H1 (cell line): ENCODE data around the gene TIAL1. TPM values are rescaled to one million over a fixed set of nuclear protein-coding genes. Genes with fewer than 3 reads are reported as not detected.

Experiments used
- CTCF ChIA-PET: fragments of 300-600 bp; sonication (Branson Sonifier 250); formaldehyde crosslinking; loops from one replicate; lab custom pipeline; 2021; ENCODE audit not compliant: partially characterized antibody; lab: Charles Lee
- POLR2A ChIA-PET: fragments of 300-600 bp; sonication (Branson Sonifier 250); formaldehyde crosslinking; loops from one replicate; lab custom pipeline; 2021; ENCODE audit warnings: inconsistent platforms; ENCODE audit not compliant: partially characterized antibody; lab: Charles Lee
- DNase-seq, 2 experiments: peaks; one replicate each; pipeline versions ENCODE4 v3.0.0 to v3.0.0-alpha.2; 2010 to 2022; ENCODE audit warnings: low spot score in 2 of 2, low read depth in 1 of 2, mixed read lengths in 1 of 2
- FAIRE-seq: peaks from 2 replicates; lab custom pipeline; 2011; peaks lifted over from hg19 to GRCh38; lab: Jason Lieb, UNC
- H2AFZ ChIP-seq: 2 replicates; pipeline ENCODE4 v1.8.1; 2012; ENCODE audit warnings: low read length, inconsistent platforms
- H2AK5ac ChIP-seq: 2 replicates; pipeline ENCODE4 v1.6.1; 2013; ENCODE audit warnings: low read depth, low read length
- H2BK120ac ChIP-seq: replicated peaks from 2 replicates; pipeline ENCODE3; 2013; ENCODE audit warnings: low read depth, low read length, inconsistent platforms
- H2BK12ac ChIP-seq: 2 replicates; pipeline ENCODE4 v1.6.1; 2013; ENCODE audit warnings: low read depth, low read length
- H2BK15ac ChIP-seq: 2 replicates; pipeline ENCODE4 v1.6.1; 2013; ENCODE audit warnings: low read length
- H2BK20ac ChIP-seq: 2 replicates; pipeline ENCODE4 v1.6.1; 2013; ENCODE audit warnings: low read length
- H2BK5ac ChIP-seq: 2 replicates; pipeline ENCODE4 v1.6.1; 2013; ENCODE audit warnings: low read depth, low read length
- H3K14ac ChIP-seq: 2 replicates; pipeline ENCODE4 v1.6.1; 2013; ENCODE audit warnings: inconsistent platforms; ENCODE audit not compliant: insufficient read length
- H3K18ac ChIP-seq: 2 replicates; pipeline ENCODE4 v1.6.1; 2013; ENCODE audit warnings: low read length; ENCODE audit errors: extremely low read depth
- H3K23ac ChIP-seq: 2 replicates; pipeline ENCODE4 v1.6.1; 2013; ENCODE audit warnings: inconsistent platforms; ENCODE audit not compliant: insufficient read length
- H3K23me2 ChIP-seq: 2 replicates; pipeline ENCODE4 v1.6.1; 2013; ENCODE audit warnings: low read depth, low read length
- H3K27ac ChIP-seq: 2 replicates; pipeline ENCODE4 v1.6.1; 2011; ENCODE audit warnings: low read depth, low read length, inconsistent platforms
- H3K27me3 ChIP-seq, 4 experiments: replicated peaks in 1 of 4; 1 replicate in 1 of 4; 2 replicates in 3 of 4; pipeline versions ENCODE4 v1.6.1 to v1.8.1; 2011 to 2013; ENCODE audit warnings: low read length in 3 of 4, mild to moderate bottlenecking in 3 of 4, inconsistent platforms in 2 of 4, mixed read lengths in 2 of 4, moderate library complexity in 1 of 4; ENCODE audit not compliant: control insufficient read depth in 3 of 4, insufficient read depth in 3 of 4; ENCODE audit errors: extremely low read depth in 1 of 4
- H3K36me3 ChIP-seq, 4 experiments: 2 replicates each; pipeline versions ENCODE4 v1.6.1 to v1.8.1; 2011 to 2013; ENCODE audit warnings: mild to moderate bottlenecking in 4 of 4, low read length in 3 of 4, moderate library complexity in 2 of 4, control low read depth in 1 of 4, inconsistent platforms in 1 of 4; ENCODE audit not compliant: insufficient read depth in 4 of 4, control insufficient read depth in 2 of 4
- H3K4ac ChIP-seq: replicated peaks from 2 replicates; pipeline ENCODE3; 2013; ENCODE audit warnings: low read length, low read depth, mixed read lengths, inconsistent platforms; ENCODE audit not compliant: insufficient read length
- H3K4me1 ChIP-seq, 4 experiments: replicated peaks in 1 of 4; 1 replicate in 1 of 4; 2 replicates in 3 of 4; pipeline versions ENCODE4 v1.6.1 to v1.8.1; 2011 to 2013; ENCODE audit warnings: low read length in 3 of 4, inconsistent platforms in 2 of 4, mixed read lengths in 1 of 4; ENCODE audit not compliant: insufficient read depth in 4 of 4, control insufficient read depth in 3 of 4
- H3K4me2 ChIP-seq, 2 experiments: 2 replicates each; pipeline versions ENCODE4 v1.6.1 to v1.8.1; 2011 to 2013; ENCODE audit warnings: low read depth in 2 of 2, low read length in 2 of 2, control low read depth in 1 of 2, inconsistent platforms in 1 of 2, mild to moderate bottlenecking in 1 of 2; ENCODE audit not compliant: insufficient read depth in 1 of 2
- H3K4me3 ChIP-seq, 4 experiments: fragments of 200-600, 300-600 bp in 1 of 4; sonication (generic), shearing (Covaris generic), sonication (Bioruptor Twin) in 1 of 4; 2 replicates each; pipeline versions ENCODE4 v1.5.1 to v1.8.1; 2011 to 2016; ENCODE audit warnings: low read length in 4 of 4, low read depth in 3 of 4, control low read depth in 2 of 4, inconsistent platforms in 2 of 4, mild to moderate bottlenecking in 2 of 4, mixed read lengths in 1 of 4, moderate library complexity in 1 of 4; ENCODE audit not compliant: insufficient read depth in 2 of 4; ENCODE audit errors: extremely low read depth in 1 of 4
- H3K56ac ChIP-seq: replicated peaks from 2 replicates; pipeline ENCODE3; 2013; ENCODE audit warnings: low read depth, mild to moderate bottlenecking, mixed read lengths, low read length, inconsistent platforms; ENCODE audit not compliant: insufficient read length
- H3K79me1 ChIP-seq: 2 replicates; pipeline ENCODE4 v1.6.1; 2013; ENCODE audit warnings: low read depth, low read length, control low read depth
- H3K79me2 ChIP-seq, 2 experiments: 2 replicates each; pipeline versions ENCODE4 v1.6.1 to v1.8.1; 2012 to 2013; ENCODE audit warnings: low read length in 2 of 2, mild to moderate bottlenecking in 2 of 2, inconsistent platforms in 1 of 2; ENCODE audit not compliant: insufficient read depth in 2 of 2, control insufficient read depth in 1 of 2
- H3K9ac ChIP-seq, 4 experiments: replicated peaks in 1 of 4; 1 replicate in 1 of 4; 2 replicates in 3 of 4; pipeline versions ENCODE4 v1.6.1 to v1.8.1; 2011 to 2013; ENCODE audit warnings: low read depth in 3 of 4, low read length in 3 of 4, control low read depth in 2 of 4, mild to moderate bottlenecking in 2 of 4, moderate library complexity in 2 of 4, inconsistent platforms in 1 of 4; ENCODE audit errors: extremely low read depth in 1 of 4
- H3K9me3 ChIP-seq, 2 experiments: 2 replicates each; pipeline versions ENCODE4 v1.6.1 to v1.8.1; 2012 to 2013; ENCODE audit warnings: mild to moderate bottlenecking in 2 of 2, moderate library complexity in 2 of 2, control low read depth in 1 of 2, inconsistent platforms in 1 of 2, low read depth in 1 of 2, low read length in 1 of 2, mixed read lengths in 1 of 2; ENCODE audit not compliant: insufficient read depth in 2 of 2
- H4K20me1 ChIP-seq, 2 experiments: replicated peaks in 1 of 2; 2 replicates each; pipeline versions ENCODE3 to v1.8.1; 2011 to 2013; ENCODE audit warnings: inconsistent platforms in 2 of 2, low read length in 2 of 2, mild to moderate bottlenecking in 1 of 2; ENCODE audit not compliant: insufficient read depth in 2 of 2, control insufficient read depth in 1 of 2
- H4K5ac ChIP-seq: 2 replicates; pipeline ENCODE4 v1.6.1; 2013; ENCODE audit warnings: low read length, low read depth, mixed read lengths, inconsistent platforms; ENCODE audit not compliant: insufficient read length
- H4K8ac ChIP-seq: 2 replicates; pipeline ENCODE4 v1.8.0; 2013; ENCODE audit warnings: mild to moderate bottlenecking, moderate library complexity, low read length, inconsistent platforms; ENCODE audit not compliant: insufficient read depth; ENCODE audit errors: extremely low read depth
- H4K91ac ChIP-seq: replicated peaks from 2 replicates; pipeline ENCODE3; 2013; ENCODE audit warnings: low read length, mixed read lengths, inconsistent platforms; ENCODE audit not compliant: insufficient read length
- BACH1 ChIP-seq: IDR thresholded peaks from 2 replicates; pipeline ENCODE4 v1.6.1; 2012; ENCODE audit warnings: low read length, improper control_type of control experiment
- FOSL1 ChIP-seq: IDR thresholded peaks from 2 replicates; pipeline ENCODE4 v1.6.1; 2011; ENCODE audit warnings: mild to moderate bottlenecking, low read depth, low read length, moderate library complexity; ENCODE audit not compliant: insufficient read depth
- HDAC6 ChIP-seq: IDR thresholded peaks from one replicate; pipeline ENCODE4 v1.7.1; 2012; ENCODE audit warnings: low read depth, mild to moderate bottlenecking, inconsistent platforms, low read length, moderate library complexity
- NRF1 ChIP-seq: IDR thresholded peaks from 2 replicates; pipeline ENCODE4 v1.6.1; 2011; ENCODE audit warnings: mild to moderate bottlenecking, low read depth, low read length, improper control_type of control experiment
- POU5F1 ChIP-seq: IDR thresholded peaks from 2 replicates; pipeline ENCODE4 v1.6.1; 2011; ENCODE audit warnings: low read depth, mild to moderate bottlenecking, low read length, moderate library complexity
- SAP30 ChIP-seq: fragments of 300-600 bp; sonication (generic); IDR thresholded peaks from 2 replicates; pipeline ENCODE4 v1.7.1; 2012; ENCODE audit warnings: low read length, moderate library complexity, mild to moderate bottlenecking, inconsistent platforms; ENCODE audit not compliant: insufficient read depth, insufficient replicate concordance
- SIN3A ChIP-seq, 2 experiments: IDR thresholded peaks in 1 of 2; conservative IDR thresholded peaks in 1 of 2; 2 replicates each; pipeline ENCODE4 v1.6.1; 2011 to 2012; ENCODE audit warnings: low read length in 2 of 2, improper control_type of control experiment in 1 of 2, low read depth in 1 of 2, mild to moderate bottlenecking in 1 of 2
- SRF ChIP-seq: IDR thresholded peaks from 2 replicates; pipeline ENCODE4 v1.6.1; 2011; ENCODE audit warnings: mild to moderate bottlenecking, low read depth, low read length, moderate library complexity
- WGBS, 2 experiments: shearing (Covaris generic) in 1 of 2; methylation state at CpG; one replicate each; pipeline versions ENCODE4 v1.1.6 to v1.1.7; 2013 to 2015; ENCODE audit warnings: low lambda C conversion rate in 2 of 2, mixed read lengths in 2 of 2, inconsistent platforms in 1 of 2, low coverage in 1 of 2, missing lambda C conversion rate in 1 of 2; ENCODE audit not compliant: insufficient replicate concordance in 2 of 2, insufficient coverage in 1 of 2, insufficient read length in 1 of 2; ENCODE audit errors: extremely low coverage in 1 of 2, missing lambda C conversion rate in 1 of 2; 5-methylcytosine and 5-hydroxymethylcytosine counted together
- polyA plus RNA-seq, 7 experiments: library from polyadenylated mRNA; depleted of rRNA in 3 of 7; stranded (reverse) in 5 of 7; unstranded in 2 of 7; fragments of >200 nt in 5 of 7; fragments of 200-250 nt in 2 of 7; gene quantifications; 1 replicate in 5 of 7; 2 replicates in 1 of 7; 4 replicates in 1 of 7; pipeline versions ENCODE4 v1.2.1 to v1.2.3, GENCODE V29; 2011 to 2013; ENCODE audit warnings: missing spikeins in 2 of 7, mixed read lengths in 2 of 7
- total RNA-seq: library from RNA; stranded (reverse); fragmentation: NEBNext Ultra II Directional; extraction: Animal tissue kit (Norgen Biotek cat#: 25700); gene quantifications from 2 replicates; pipeline ENCODE4 v1.2.1, GENCODE V29; 2021
- TF ChIP-seq, protein P1 (sequence below): IDR thresholded peaks from 2 replicates; pipeline ENCODE4 v1.6.1; 2012; ENCODE audit warnings: low read length, inconsistent platforms

TIAL1 gene
- total and polyA plus RNA-seq, 2 of the 8 experiments (the other 6 are each of a cell fraction or from before 2014, with no cell fraction given), result 50.4 to 166 TPM

DNA sequence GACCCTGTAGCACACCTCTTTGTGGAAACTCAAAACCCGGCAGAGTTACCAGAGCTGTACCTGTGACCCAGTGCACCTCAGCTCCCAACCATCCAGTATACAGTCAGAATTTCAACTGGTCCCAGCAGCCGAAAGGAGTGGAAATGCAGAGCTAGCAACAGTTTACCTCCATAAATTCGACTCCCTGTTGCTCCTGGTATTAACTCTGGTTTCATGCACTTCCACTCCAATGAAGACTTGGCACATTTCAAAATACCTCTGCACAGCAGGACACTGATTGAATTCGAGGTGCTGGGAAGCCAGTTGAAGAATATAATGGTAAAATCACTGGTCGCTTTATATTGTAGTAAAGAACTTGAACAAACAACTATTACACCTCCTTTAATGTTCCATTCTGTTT lies 17.9 kb upstream of the TIAL1 start:
- WGBS, 2 experiments, result 89% methylated on average over 5 of the region's 5 CpGs; no CpG with 5 or more reads in 1 of the 2 experiments
- Histone ChIP-seq H3K36me3 (no peaks in the 10 kb centered on the region), H2AFZ (no peak overlapping the region), H3K56ac (no peak overlapping the region), H3K14ac (no peak overlapping the region), H3K4me1 (no peaks in the 10 kb centered on the region; a peak in 1 of 7 replicates), H3K27ac (no peak overlapping the region), H4K5ac (no peak overlapping the region), H3K27me3 (no peaks in the 10 kb centered on the region), H3K23ac (no peak overlapping the region), H3K4ac (no peak overlapping the region), H4K8ac (no peak overlapping the region), H3K79me1 (no peaks in the 10 kb centered on the region), H2BK5ac (no peak overlapping the region), H4K20me1 (no peaks in the 10 kb centered on the region), H3K23me2 (no peaks in the 10 kb centered on the region; the same call in 1 of the 2 replicates), H2BK20ac (no peak overlapping the region), H3K9ac (no peak overlapping the region), H3K79me2 (no peaks in the 10 kb centered on the region), H2BK120ac (no peak overlapping the region), H3K4me2 (no peak overlapping the region), H3K9me3 (no peaks in the 10 kb centered on the region), H2BK15ac (no peak overlapping the region), H4K91ac (no peak overlapping the region), H3K4me3 (no peak overlapping the region), H2AK5ac (no peak overlapping the region), H3K18ac (no peak overlapping the region), H2BK12ac (no peak overlapping the region)
- FAIRE-seq (no peak), DNase-seq (no peak)
- CTCF ChIA-PET, result interaction anchor here (0.9 to 2.0 kb wide), 6 partner anchors 9 to 136 kb away, joined by 3 to 8 read pairs (median 3); no protein-coding TSS in a partner anchor
- no peak for TF ChIP-seq NRF1
- TF ChIP-seq SIN3A (conservative IDR thresholded peaks at IDR 0.05 in 1 of 2, IDR thresholded peaks at IDR 0.05 in 1 of 2; ENCODE audit: low read depth in 1 of 2, low read length in 2 of 2), result no peak
- no peak for TF ChIP-seq SRF
- TF ChIP-seq BACH1, result no peak
- TF ChIP-seq HDAC6, result no peak
- no peak for TF ChIP-seq POU5F1
- TF ChIP-seq SAP30, result no peak
- TF ChIP-seq, protein P1, sequence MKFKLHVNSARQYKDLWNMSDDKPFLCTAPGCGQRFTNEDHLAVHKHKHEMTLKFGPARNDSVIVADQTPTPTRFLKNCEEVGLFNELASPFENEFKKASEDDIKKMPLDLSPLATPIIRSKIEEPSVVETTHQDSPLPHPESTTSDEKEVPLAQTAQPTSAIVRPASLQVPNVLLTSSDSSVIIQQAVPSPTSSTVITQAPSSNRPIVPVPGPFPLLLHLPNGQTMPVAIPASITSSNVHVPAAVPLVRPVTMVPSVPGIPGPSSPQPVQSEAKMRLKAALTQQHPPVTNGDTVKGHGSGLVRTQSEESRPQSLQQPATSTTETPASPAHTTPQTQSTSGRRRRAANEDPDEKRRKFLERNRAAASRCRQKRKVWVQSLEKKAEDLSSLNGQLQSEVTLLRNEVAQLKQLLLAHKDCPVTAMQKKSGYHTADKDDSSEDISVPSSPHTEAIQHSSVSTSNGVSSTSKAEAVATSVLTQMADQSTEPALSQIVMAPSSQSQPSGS, result no peak
- TF ChIP-seq FOSL1, result no peak
- POLR2A ChIA-PET, result interaction anchor here (1.5 to 1.7 kb wide), 2 partner anchors 10 to 17 kb away, joined by 4 to 5 read pairs; partner anchors contain the start of gene TIAL1
